HG03439 (cell line): ENCODE measurements around the gene ABL1.
"Not testable (repeated sequence)": the region's sequence is repeated elsewhere in the genome, so short reads cannot be mapped to it uniquely, and the experiment has no call there.

ENCODE experiments used
- ATAC-seq: cut with Tn5 transposase; IDR thresholded peaks from one replicate; pipeline ENCODE4 v1.9.1; 2021; ENCODE audit warnings: mild to moderate bottlenecking, moderate library complexity; ENCODE audit not compliant: unreplicated experiment

The ABL1 gene

DNA sequence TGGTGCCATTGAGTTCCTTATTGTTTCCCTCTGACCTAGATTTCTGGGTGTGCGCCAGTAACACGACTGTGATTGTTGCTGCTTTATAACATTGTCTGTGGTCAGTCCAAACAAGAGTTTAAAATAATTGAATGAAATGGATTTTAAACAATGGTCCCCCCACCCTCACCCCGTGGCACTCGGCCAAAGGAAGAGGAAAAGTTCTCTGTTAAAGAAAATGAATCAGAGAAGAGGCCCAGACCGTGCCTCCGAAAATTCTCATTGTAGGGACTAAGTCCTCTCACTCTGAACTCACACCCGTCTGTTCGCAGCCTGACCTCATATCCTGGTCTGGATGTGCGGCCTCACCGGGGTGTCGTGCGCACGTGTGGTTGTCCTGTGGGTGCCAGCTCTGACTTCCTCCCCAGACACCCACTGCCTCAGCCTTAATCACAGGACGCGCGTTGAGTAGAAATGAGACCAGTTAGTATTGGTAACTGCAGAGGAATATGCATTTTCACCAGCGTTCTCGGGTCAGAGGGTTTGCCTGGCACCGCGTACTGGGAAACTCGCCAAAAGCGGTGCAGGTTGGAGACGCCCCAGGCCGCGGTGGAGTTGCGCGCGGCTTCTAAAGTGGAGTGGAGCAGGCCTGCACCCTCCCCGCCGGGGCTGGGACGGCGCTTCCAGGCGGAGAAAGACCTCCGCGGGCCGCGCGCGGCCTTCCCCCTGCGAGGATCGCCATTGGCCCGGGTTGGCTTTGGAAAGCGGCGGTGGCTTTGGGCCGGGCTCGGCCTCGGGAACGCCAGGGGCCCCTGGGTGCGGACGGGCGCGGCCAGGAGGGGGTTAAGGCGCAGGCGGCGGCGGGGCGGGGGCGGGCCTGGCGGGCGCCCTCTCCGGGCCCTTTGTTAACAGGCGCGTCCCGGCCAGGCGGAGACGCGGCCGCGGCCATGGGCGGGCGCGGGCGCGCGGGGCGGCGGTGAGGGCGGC, at the start of gene ABL1:
Gene ABL1, plus strand, starts transcription at position 884 of the 966 bp plus-strand sequence. CDS start 193 bp downstream, outside the sequence.
- peak; percentile 68 for ATAC-seq

DNA sequence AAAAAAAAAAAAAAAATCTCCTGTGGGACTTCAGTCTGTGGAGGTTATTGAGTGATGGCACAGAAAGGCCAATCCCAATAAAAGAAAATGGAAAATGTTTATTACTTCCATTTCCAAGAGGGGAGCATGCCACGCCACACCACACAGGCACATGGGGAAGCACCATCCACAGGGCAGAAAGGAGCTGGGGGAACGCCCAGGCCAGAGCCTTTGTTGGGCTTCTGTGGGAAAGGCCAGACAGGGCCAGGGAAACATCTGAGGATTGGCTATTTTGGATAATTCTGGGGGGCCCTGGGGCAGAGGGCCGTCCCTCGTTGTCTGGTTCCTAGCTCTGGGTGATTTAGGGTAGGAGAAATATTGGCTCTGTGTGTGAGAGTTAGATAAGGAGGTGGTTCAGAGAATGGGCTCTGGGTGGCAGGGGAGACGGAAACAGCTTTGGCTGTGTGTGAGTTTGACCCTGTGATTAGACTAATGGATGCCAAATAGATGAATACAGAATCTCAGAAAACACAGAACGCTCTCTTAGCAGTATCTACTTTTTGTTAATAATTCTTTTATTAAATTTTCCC, 49.0 kb upstream of the ABL1 start:
- ATAC-seq = no peak

DNA sequence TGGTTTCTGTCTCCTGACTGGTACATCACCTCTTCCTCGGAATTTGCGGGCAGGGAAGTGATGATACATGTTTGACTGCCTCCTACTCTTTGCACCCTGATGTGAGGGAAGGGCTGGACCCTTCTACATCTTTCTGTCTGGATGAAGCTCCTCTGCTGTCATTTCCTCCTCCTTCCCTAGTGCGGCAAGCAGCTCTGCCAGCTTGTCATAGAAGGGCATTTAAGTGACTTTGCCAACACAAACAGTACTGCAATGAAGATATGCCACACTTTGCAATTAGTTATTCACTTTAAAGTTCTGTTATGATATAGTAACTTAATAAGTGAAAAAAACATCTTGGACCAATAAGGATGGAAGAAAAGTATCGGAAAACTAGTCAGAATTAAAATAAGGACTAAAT, 48.5 kb upstream of the ABL1 start:
- ATAC-seq = no peak

DNA sequence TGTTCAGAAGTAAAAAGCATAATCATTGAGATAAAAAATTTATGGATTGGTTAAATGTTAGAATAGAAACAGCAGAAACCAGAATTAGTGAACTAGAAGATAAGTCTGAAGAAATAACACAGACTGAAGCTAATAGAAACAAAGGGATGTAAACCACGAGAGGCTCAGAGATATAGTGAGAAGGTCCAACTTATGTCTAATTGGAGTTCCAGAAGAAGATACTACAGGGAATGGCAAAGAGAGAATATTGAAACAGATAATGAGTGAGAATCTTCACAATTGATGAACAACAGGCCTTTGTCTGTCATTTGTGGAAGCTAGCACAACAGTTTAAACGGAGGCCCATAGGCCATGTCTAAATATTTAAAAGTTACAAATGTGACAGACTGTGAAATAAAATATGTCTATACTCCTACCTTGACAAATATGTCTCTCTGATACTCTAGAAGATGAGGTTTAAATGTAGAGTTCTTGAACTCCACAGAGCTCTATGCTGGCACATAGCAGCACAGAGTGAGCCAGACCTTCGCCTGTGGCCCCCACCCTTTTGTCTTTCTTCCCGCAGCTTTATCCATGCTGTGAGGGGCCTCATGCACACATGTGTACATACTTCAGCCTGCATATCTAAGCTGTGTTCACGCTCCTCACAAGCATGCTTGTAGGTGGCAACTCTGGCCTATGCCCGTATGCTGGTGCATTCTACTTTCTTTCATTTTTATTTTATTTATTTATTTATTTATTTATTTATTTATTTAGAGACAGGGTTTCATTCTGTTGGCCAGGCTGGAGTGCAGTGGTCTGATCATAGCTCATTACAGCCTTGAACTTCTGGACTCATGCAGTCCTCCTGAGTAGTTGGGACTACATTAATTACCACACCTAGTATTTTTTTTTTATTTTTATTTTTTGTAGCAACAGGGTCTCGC, 45.0 kb upstream of the ABL1 start:
- ATAC-seq = no peak

DNA sequence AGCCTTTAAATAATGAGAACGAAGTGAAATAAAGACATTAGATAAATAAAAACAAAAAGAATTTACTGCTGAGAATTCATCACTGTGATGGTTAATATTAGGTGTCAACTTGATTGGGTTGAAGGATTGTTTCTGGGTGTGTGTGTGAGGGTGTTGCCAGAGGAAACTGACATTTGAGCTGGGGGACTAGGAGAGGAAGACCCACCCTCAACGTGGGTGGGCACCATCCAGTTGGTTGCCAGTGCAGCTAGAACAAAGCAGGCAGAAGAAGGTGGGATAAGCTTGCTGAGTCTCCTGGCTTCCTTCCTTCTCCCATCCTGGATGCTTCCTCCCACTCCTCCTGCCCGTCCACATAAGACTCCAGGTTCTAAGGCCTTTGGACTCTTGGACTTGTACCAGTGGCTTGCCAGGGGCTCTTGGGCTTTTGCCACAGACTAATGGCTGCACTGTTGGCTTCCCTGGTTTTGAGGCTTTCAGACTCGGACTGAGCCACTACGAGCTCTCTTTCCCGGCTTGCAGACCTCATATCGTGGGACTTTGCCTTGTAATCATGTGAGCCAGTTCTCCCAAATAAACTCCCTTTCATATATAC, 43.7 kb upstream of the ABL1 start:
- ATAC-seq = no peak

DNA sequence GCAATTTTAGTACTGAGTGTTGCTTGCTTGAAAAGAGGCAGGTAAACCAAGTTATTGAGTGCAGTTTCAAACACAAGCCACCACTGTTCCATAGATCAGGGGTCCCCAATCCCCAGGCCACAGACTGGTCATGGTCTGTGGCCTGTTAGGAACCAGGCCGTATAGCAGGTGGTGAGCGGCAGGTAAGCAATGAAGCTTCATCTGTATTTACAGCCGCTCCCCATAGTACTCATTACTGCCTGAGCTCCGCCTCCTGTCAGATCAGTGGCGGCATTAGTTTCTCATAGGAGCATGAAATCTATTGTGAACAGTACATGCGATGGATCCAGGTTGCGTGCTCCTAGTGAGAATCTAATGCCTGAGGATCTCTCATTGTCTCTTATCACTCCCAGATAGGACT, 41.5 kb upstream of the ABL1 start:
- ATAC-seq = no peak

DNA sequence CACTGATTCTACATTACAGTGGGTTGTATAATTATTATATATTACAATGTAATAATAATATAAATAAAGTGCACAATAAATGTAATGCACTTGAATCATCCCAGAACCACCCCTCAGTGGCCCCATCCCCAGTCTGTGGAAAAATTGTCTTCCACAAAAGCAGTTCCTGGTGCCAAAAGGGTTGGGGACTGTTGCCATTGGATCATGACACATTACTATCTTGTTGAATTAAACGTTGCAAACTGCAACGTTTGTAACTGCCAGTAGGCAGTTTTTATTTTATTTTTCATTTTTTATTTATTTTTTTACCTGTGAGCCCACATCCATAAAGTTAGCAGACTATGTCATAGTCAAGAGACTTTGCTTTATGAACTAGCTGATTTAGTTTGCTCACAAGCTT, 41.0 kb upstream of the ABL1 start:
- not testable (repeated sequence) for ATAC-seq

DNA sequence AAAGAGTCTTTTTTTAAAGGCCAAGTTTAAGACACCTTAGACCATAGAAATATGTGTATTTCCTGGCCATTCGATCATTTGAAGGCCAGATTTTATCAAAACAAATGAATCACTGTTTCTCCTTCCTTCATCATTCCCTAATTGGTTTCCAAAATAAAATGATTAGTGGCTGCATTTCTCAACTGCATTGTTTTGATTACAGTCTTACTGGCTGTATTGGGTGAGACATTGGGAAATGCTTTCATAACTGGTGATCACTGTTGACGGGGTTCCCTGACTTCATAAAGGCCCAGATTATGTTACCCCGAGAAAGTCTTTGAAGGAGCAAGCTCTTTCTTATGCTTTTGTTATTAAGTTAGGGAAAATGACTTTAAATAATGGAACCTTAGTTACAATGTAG, 40.6 kb upstream of the ABL1 start:
- not testable (repeated sequence) for ATAC-seq

DNA sequence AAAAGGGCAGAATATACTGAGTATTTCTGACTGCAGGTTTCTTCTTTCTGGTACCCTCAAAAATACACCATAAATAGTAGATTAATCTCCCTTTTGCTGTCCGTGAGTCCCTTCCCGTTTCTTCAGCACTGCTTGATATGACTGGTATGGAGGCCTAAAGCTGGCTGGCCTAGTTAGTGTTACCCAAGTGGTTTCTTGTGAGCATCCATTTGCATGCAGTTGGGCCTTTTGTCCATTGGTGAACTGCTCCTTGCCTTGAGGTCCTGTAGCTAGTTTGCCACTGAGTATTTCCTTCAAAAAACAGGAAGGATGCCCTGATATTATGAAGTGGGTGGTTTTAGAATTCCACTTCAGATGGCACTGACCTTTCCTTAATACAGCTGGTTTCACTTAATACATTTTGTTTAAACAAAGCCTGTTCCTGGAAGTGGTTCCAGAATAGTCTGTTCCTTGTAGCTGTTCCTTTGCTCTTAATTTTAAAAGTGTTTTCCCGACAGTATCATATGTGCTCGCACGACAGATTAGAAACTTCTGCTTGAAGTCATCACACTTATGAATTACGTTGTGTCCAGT, 40.0 kb upstream of the ABL1 start:
- ATAC-seq = no peak

DNA sequence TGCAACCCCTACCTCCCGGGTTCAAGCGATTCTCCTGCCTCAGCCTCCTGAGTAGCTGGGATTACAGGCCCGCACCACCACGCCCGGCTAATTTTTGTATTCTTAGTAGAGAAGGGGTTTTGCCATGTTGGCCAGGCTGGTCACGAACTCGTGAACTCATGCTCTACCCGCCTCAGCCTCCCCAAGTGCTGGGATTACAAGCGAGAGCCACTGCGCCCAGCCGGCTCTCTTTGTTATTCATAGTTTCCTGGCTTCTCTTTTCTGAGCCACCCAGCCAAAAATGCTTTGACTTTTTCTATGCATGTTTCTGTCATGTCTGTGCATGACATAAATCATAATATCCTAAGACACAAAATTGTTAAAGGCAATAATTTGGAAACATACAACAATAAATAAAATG, 31.9 kb upstream of the ABL1 start:
- not testable (repeated sequence) for ATAC-seq

DNA sequence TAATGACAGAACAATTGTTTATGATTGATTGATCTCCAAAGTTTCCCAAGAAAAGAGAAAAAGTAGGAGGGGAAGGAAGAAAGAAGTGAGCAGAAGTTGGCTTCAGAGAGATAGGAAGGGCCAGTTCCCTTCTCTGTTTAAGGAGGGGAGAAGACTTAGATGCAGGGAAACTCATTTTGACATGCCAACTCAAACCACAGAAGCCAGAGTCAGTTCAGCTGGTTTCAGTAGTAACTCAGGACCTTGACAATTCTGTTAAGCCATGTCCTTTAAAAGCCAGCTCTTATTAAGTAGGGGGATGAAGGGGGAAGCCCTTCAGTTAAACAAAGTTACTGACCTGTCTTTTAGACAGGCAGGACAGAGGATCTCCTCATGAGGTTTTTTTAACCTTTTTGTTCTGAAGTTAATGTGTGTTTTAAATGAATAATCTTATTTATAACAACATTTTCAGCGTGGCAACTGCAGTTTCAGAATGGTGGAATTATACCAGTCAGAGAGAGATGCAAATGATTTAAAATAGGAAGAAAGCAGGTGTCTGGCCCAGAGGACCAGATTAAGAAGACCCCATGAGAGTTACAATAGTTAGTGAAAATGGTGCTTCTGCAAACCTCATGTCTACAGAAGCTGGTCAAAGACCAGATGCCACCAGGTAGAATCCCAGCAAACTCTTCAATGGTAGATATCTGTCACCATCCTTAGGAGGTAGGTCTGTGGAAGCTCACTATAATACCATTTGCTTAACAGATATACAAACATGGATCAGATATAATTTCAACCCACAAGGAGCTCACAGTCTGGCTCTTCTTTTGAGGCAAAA, 29.3 kb upstream of the ABL1 start:
- ATAC-seq = peak; percentile 58

DNA sequence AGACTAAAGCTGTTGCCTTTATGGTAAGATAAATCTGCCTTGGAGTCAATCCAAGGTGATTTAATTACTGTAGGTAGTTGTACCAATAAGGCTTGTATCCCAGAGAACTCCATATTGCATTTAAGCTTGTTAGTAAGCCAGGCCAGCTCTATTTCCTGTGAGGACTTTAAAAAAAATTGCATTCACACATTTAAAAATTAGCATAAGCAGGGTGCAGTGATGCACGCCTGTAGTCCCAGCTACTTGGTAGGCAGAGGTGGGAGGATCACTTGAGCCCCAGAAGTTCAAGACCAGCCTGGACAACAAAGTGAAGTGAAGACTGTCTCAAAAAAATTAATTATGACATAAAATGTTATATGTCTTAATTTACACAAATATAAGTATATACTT, 28.7 kb upstream of the ABL1 start:
- no peak for ATAC-seq

DNA sequence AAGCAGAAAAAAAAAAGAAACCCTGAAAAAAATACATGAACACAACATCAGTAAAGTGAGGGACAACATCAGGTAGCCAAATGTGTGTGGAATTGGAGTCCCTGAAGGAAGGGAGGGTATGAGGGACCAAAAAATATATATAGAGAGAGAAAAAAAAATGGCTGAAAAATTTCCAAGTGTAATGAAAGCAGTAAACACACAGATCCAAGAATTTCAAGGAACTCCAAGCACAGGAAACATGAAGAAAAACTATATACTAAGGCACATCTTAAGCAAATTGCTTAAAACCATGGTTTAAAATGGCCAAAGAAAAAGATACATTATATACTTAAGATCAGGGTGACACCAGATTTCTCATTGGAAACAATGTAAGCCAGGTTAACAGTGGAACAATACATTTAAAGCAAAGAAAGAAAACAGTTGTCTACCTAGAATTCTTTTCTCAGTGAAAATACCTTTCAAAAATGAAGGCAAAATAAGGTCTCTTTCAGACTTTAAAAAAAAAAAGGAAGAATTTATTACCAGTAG, 24.4 kb upstream of the ABL1 start:
- ATAC-seq = no peak

DNA sequence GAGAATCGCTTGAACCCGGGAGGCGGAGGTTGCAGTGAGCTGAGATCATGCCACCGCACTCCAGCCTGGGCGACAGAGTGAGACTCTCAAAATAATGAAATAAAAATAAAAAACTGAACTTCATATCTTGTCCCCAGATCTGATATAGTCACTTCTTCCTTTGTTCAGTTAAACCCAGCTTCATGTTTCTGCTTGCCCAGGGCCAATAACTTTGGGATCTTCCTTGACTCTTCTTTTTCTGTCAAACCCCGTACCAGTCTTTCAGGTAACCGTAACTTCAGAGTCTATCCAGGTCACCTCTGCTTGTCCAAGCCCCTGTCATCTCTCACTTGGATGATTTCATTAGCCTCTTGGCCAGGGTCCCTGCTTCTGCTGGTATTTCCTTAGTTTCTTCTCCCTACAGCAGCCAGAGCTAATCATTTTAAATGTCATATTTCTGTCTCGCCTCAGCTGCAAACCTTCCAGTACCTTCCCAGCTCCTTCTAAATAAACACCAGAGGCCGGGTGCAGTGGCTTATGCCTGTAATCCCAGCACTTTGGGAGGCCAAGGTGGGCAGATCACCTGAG, 19.7 kb upstream of the ABL1 start:
- ATAC-seq = no peak

DNA sequence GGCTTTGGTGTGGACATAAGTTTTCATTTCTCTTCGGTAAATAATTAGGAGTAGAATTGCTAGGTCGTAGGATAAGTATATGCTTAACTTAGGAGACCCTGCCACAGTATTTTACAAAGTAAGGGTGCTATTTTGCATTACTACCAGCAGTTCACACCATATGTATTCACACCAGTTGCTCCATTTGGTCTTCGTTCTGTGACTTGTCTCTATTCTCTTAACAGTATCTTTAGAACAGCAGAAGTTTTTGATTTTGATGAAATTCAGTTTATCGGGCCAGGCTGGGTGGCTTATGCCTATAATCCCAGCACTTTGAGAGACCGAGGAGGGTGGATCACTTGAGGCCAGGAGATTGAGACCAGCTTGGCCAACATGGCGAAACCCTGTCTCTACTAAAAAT, 17.1 kb upstream of the ABL1 start:
- no peak for ATAC-seq

DNA sequence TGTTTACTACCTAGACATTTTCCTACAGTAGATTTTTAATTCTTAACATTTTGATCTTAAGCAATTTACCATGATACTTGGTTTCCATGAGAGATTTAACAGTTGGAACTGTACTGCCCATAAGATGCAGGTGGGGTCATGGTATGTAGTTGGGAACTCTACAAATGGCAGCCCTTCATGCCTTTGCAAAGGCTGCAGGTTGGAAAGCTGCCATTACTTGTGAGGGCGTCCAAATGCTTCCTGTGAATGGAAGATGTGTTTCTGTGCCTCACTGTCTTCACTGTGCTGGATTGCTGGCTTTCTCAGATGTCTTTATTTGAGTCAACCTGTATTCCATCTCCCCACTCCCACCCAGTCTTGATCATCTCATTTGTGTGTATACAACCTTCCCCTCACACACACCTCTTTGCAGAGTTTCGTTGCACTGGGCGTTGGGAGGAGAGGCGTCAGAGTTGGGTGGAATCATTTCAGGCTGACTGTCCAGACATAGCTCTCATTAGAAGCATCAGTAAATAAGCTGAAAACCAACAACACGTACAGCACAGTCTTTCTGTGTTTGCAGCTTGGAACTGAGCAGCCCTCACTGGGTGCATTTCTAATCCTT, 14.8 kb upstream of the ABL1 start:
- no peak for ATAC-seq

DNA sequence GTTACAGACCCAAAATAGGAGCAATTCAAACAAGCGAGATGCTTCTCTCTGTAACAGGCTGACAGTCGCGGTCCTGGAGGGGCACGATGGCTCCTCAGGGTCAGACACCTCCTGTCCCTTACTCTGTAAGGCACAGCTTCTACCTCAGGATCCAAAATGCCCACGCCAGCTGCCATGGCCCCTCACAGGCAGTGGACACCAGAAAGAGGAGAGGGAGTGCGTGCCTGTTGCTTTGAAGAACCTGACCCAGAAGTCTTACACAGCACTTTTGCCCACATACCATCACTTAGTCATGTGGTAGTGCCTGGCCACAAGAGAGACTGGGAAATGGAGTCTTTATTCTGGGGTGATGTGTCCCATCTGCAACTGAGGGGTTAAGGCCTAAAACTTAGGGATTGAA, 11.6 kb upstream of the ABL1 start:
- ATAC-seq = no peak

DNA sequence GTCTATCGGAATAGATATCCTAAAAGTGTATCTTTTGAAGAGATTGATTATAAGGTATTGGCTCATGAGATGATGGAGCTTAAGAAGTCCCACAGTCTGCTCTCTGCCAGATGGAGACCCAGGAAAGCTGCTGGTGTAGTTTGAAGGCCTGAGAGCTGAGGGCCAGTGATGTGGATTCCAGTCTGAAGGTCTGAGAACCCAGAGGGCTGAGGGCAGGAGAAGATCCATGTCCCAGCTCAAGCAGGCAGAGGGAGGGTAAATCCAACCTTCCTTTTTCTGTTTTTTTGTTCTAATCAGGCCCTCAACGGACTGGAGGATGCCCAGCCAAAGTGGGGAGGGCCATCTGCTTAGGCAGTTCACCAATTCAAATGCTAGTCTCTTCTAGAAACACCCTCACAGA, 11.0 kb upstream of the ABL1 start:
- no peak for ATAC-seq
